NCI-H748 treated with DMSO at 0.1 percent for 48 hours (cell line): Measurements from ENCODE around the gene FNBP1L.
"Not testable (repeated sequence)": the region's sequence is repeated elsewhere in the genome, so short reads cannot be mapped to it uniquely, and the experiment has no call there.

Source experiments
- DNase-seq: peaks from one replicate; lab custom pipeline; 2025; lab: John Stamatoyannopoulos, UW

The FNBP1L gene

GRCh38 chr1:93443454-93443853 is 4.5 kb upstream of the FNBP1L start:
- DNase-seq, result no peak

- DNase-seq, result peak; percentile 20
Measured at GRCh38 chr1:93446837-93447451, 974 bp upstream of the FNBP1L start.

DNA sequence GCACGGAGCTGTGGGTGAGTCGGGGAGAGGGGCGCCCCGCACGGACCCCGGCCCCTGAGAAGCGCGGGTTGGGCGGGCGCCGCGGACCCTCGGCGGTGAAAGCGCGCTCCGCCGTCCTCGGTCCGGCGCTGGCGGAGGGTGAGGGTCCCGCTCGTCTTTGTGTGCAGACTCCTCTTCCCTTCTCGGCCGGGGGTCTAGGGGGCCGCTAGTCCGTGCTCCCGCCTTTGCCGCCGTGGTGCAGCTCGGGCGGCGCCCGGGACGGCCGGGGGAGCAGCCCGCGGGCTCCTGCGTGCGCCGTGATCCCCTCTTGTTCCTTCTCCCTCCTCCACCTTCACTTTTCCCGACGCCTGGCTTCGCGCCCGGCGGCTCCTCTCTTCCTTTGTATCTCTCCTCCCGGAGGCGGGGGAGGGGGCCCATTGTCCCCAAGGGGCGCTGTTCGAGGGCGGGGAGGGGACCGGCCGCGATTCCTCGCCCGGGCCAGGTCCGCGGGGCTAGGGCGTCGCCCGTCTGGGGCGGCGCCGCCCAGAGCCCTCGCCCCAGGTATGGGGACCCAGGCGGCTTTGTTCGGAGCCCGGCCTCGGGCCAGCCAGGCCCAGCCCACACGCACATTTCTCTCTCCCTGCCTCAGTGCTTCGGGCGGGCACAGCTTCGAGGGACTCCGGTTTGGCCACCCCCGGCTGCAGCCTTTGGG is 519 bp downstream of the FNBP1L start:
- peak; percentile 22 for DNase-seq

DNA sequence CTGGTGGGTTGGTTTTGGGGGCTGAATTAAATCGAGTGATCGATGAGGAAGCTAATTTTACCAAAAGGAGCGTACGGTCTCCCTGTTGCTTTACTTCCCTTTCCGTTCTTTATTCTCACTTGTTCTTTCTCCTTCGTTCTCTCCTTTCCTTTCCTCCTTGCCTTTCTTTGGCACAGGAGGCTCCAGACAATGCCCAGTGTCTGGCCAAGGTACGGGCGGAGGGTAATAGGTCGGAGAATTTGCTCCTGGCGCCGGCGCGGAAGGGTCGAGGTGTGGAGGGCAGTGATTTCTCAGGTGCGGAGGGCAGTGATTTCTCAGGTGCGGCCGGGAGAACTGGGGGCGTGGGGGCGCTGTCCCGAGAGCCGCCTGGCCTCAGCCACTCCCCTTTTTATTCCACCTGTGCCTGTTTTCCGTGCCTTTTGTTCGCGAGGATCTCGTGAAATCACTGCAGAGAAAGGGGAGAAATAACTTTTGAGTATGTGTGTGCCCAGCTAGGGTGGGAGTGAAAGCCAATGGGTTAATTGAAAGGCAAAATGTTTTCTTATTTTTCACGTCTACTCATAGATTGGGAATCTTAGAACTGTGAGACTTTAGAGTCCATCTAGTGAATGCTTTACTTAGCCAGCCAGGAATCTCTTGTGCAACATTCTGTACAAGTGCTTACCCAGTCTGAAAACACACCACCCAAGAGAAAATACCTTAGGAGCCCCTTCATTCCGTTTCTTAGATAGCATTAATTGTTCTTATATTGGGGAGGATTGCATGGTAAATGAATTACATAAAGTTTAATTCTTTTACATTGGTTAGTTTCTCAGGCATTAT is 1.3 kb downstream of the FNBP1L start:
- peak; percentile 33 for DNase-seq

GRCh38 chr1:93450321-93450720 is 2.4 kb downstream of the FNBP1L start:
- no peak for DNase-seq

GRCh38 chr1:93453911-93454310 is 6.0 kb downstream of the FNBP1L start:
- no peak for DNase-seq

GRCh38 chr1:93459126-93459525 is 11.2 kb downstream of the FNBP1L start:
- no peak for DNase-seq

GRCh38 chr1:93461236-93461635 is 13.3 kb downstream of the FNBP1L start:
- DNase-seq, result no peak

GRCh38 chr1:93463960-93464359 is 16.0 kb downstream of the FNBP1L start:
- no peak for DNase-seq

DNA sequence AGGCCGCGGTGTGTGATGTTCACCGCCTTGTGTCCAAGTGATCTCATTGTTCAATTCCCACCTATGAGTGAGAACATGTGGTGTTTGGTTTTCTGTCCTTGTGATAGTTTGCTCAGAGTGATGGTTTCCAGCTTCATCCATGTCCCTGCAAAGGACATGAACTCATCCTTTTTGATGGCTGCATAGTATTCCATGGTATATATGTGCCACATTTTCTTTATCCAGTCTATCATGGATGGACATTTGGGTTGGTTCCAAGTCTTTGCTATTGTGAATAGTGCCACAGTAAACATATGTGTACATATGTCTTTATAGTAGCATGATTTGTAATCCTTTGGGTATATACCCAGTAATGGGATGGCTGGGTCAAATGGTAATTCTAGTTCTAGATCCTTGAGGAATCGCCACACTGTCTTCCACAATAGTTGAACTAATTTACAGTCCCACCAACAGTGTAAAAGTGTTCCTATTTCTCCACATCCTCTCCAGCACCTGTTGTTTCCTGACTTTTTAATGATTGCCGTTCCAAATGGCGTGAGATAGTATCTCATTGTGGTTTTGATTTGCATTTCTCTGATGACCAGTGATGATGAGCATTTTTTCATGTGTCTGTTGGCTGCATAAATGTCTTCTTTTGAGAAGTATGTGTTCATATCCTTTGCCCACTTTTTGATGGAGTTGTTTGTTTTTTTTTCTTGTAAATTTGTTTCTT is 17.6 kb downstream of the FNBP1L start:
- DNase-seq, result not testable (repeated sequence)

GRCh38 chr1:93467606-93468005 is 19.7 kb downstream of the FNBP1L start:
- DNase-seq, result no peak

- DNase-seq, result no peak
Measured at GRCh38 chr1:93468662-93469061, 20.7 kb downstream of the FNBP1L start.

- DNase-seq, result not testable (repeated sequence)
Measured at GRCh38 chr1:93469223-93469622, 21.3 kb downstream of the FNBP1L start.

DNA sequence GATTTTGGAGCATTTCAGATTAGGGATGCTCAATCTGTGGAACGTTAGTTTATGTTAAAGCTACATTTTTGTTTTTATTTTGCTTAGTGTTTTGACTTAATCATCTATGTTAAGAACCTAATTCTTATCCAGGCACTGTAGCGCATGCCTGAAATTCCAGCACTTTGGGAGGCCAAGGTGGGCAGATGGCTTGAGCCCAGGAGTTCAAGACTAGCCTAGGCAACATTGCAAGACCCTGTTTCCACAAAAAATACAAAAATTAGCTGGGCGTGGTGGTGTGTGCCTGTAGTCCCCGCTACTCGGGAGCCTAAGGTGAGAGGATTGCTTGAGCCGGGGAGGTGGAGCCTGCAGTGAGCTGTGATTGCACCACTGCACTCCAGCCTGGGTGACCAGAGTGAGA is 23.4 kb downstream of the FNBP1L start:
- no peak for DNase-seq

- no peak for DNase-seq
Measured at GRCh38 chr1:93471911-93472310, 24.0 kb downstream of the FNBP1L start.

GRCh38 chr1:93474321-93474720 is 26.4 kb downstream of the FNBP1L start:
- no peak for DNase-seq

DNA sequence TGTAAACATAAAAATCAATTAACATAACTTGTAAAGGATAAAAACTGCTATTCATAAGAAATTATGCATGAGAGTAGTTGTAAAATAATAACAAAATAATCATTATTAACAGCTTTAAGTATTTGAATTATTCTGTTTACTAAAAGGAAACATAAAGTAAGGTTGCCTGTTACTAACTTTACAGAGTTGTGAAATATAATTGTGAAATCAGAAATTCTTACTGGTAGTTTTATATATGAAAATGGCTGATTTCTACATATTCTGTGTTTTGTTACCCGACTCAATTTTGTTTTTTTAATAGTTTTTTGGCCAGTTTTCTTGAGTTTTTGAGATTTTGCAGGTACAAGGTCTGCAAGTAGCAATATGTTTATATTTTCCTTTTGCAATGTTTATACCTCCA is 27.8 kb downstream of the FNBP1L start:
- DNase-seq, result no peak

- not testable (repeated sequence) for DNase-seq
Measured at GRCh38 chr1:93479133-93479745, 31.3 kb downstream of the FNBP1L start.

DNA sequence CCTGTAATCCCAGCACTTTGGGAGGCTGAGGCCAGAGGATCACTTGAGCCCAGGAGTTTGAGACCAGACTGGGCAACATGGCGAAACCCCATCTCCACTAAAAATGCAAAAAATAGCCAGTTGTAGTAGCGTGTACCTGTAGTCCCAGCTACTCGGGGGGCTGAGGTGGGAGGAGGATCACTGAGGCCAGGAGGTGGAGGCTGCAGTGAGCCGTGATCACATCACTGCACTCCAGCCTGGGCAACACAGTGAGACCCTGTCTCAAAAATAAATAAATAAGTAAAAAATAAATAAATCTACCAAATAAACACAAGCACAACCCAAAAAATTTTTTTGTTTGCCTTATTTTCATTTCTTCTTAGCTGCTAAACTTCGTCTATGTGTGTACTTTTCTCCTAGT is 34.0 kb downstream of the FNBP1L start:
- DNase-seq, result not testable (repeated sequence)

- DNase-seq, result no peak
Measured at GRCh38 chr1:93483200-93483599, 35.3 kb downstream of the FNBP1L start.

- no peak for DNase-seq
Measured at GRCh38 chr1:93483606-93484005, 35.7 kb downstream of the FNBP1L start.

DNA sequence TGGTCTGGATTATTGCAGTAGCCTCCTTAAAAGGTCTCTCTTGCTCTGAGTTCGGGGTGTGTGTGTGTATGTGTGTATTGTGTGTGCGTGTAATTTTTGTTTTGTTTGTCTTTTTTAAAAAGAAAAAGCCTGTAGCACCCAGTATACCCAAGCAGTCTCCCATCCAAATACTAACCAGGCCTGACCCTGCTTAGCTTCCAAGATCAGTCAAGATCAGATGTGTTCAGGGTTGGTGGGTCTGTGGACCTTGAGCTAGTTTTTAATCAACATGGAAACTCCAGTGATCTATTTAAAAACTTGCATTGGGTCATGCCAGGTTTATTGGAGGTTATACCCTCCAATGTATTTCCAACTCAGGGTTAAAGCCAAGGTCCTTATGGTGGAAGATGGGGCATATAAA is 40.3 kb downstream of the FNBP1L start:
- DNase-seq, result no peak
